ENCODE results near the gene MED27. TPM values are rescaled to one million over a fixed set of nuclear protein-coding genes. Genes with fewer than 3 reads are reported as not detected.

Gene MED27
- total and polyA plus RNA-seq, 2 of the 4 experiments (the other 2 are of a cell fraction), result 50.2 to 63.4 TPM

DNA sequence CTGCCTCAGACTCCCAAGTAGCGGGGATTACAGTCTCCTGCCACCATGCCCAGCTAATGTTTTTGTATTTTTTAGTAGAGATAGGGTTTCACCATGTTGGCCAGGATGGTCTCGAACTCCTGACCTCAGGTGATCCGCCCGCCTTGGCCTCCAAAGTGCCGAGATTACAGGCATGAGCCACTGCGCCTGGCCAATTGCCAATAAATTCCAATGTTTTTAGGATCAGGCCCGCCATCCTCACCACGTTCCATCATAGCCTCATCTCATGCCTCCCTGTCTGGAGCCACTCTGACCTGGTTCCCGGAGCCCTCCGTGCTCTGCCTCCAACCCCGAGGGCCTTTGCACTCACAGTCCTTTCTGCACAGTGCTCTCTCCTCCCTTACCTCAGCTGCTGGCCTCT, 268.3 kb downstream of the MED27 start:
- no peak overlapping the region for H2AK9ac ChIP-seq (replicated peaks; ENCODE audit: low read depth, low read length, poor library complexity)
- dilution Hi-C loops (cut with HindIII; ENCODE audit: low sequenced_read_pairs, unreplicated experiment) (no loop called here), in situ Hi-C loops (cut with MboI; ENCODE audit: low sequenced_read_pairs) (no loop called here), intact Hi-C loops (cut with micrococcal nuclease) (no loop called here)
- H3K14ac ChIP-seq (replicated peaks; ENCODE audit: low read depth, low read length), result no peak overlapping the region
- H3K9me1 ChIP-seq (ENCODE audit: insufficient read depth, low read length), result no peaks in the 10 kb centered on the region
- no peak for ATAC-seq (ENCODE audit: low read depth)
- no peak overlapping the region for H2BK5ac ChIP-seq (ENCODE audit: low read depth, low read length, poor library complexity, severe bottlenecking)
- no peak overlapping the region for H3K23ac ChIP-seq (ENCODE audit: low read depth, low read length)
- H3K56ac ChIP-seq (ENCODE audit: extremely low read depth, insufficient read depth, low read length), result no peak overlapping the region
- H3K9ac ChIP-seq (ENCODE audit: low read depth, low read length), result no peak overlapping the region
- no peak overlapping the region for H4K91ac ChIP-seq (ENCODE audit: insufficient read depth, low read depth, low read length)
- no peak overlapping the region for H4K5ac ChIP-seq (ENCODE audit: low read depth, low read length)
- no peak overlapping the region for H2BK15ac ChIP-seq (ENCODE audit: low read depth, low read length)
- H4K20me1 ChIP-seq (ENCODE audit: insufficient read depth, low read length), result no peaks in the 10 kb centered on the region
- H3K27me3 ChIP-seq (ENCODE audit: control insufficient read depth, insufficient read depth, low read length), result peaks cover 73% of the 10 kb centered on the region
- no peak overlapping the region for H2BK120ac ChIP-seq (ENCODE audit: low read depth, low read length)
- no peaks in the 10 kb centered on the region; the same call in 1 of the 2 replicates for H3K4me1 ChIP-seq (ENCODE audit: control insufficient read depth, insufficient read depth, low read length)
- H4K8ac ChIP-seq (ENCODE audit: low read depth in 2 of 2, low read length in 2 of 2), result no peak overlapping the region
- whole genome bisulfite sequencing, 2 experiments (ENCODE audit: extremely low coverage in 2 of 2, insufficient read length in 1 of 2), result 71% methylated on average over 7 of the region's 11 CpGs; no CpG with 5 or more reads in 1 of the 2 experiments
- no peak for TF ChIP-seq POLR2A (IDR thresholded peaks at IDR 0.05; ENCODE audit: low read depth, low read length)
- TF ChIP-seq SMC3 (IDR thresholded peaks at IDR 0.05; ENCODE audit: low read depth, low read length), result no peak
- no peak for TF ChIP-seq MAFK (IDR thresholded peaks at IDR 0.05; ENCODE audit: low read depth, low read length)
- no peak for TF ChIP-seq CHD1 (IDR thresholded peaks at IDR 0.05; ENCODE audit: low read depth, low read length)
- no peak for TF ChIP-seq MXI1 (IDR thresholded peaks at IDR 0.05; ENCODE audit: borderline replicate concordance, low read depth, low read length)
- TF ChIP-seq NFE2L2 (IDR thresholded peaks at IDR 0.05; ENCODE audit: low read depth, low read length), result no peak
- TF ChIP-seq, protein P1, sequence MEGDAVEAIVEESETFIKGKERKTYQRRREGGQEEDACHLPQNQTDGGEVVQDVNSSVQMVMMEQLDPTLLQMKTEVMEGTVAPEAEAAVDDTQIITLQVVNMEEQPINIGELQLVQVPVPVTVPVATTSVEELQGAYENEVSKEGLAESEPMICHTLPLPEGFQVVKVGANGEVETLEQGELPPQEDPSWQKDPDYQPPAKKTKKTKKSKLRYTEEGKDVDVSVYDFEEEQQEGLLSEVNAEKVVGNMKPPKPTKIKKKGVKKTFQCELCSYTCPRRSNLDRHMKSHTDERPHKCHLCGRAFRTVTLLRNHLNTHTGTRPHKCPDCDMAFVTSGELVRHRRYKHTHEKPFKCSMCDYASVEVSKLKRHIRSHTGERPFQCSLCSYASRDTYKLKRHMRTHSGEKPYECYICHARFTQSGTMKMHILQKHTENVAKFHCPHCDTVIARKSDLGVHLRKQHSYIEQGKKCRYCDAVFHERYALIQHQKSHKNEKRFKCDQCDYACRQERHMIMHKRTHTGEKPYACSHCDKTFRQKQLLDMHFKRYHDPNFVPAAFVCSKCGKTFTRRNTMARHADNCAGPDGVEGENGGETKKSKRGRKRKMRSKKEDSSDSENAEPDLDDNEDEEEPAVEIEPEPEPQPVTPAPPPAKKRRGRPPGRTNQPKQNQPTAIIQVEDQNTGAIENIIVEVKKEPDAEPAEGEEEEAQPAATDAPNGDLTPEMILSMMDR (conservative IDR thresholded peaks at IDR 0.05; ENCODE audit: low read depth, low read length), result no peak
- no peak for TF ChIP-seq MAZ (IDR thresholded peaks at IDR 0.05; ENCODE audit: borderline replicate concordance, low read depth, low read length)
- TF ChIP-seq FOS (IDR thresholded peaks at IDR 0.05; ENCODE audit: low read depth, low read length), result no peak
- no peak overlapping the region for H2AFZ ChIP-seq (replicated peaks; ENCODE audit: low read length, poor library complexity)
- no peak overlapping the region for H3K18ac ChIP-seq (ENCODE audit: low read depth, low read length)
- no peak overlapping the region for H2BK20ac ChIP-seq (ENCODE audit: low read depth, low read length)
- no peak overlapping the region for H2AK5ac ChIP-seq (ENCODE audit: low read depth, low read length)
- no TSS peak for BruUV-seq (replicated peaks)
- H3K4me2 ChIP-seq (ENCODE audit: low read depth, low read length), result no peak overlapping the region
- no peaks in the 10 kb centered on the region for H3K36me3 ChIP-seq (ENCODE audit: control insufficient read depth, insufficient read depth, low read length)
- H3K79me1 ChIP-seq (ENCODE audit: low read depth in 1 of 2, low read length in 2 of 2), result no peaks in the 10 kb centered on the region
- CTCF ChIA-PET, result no interaction called here
- POLR2A ChIA-PET (ENCODE audit: unreplicated experiment), result no interaction called here
- H3K4me3 ChIP-seq (ENCODE audit: insufficient read depth, low read depth, low read length), result no peak overlapping the region
- H3K9me3 ChIP-seq (ENCODE audit: control insufficient read depth, insufficient read depth, low read length), result peaks cover 3% of the 10 kb centered on the region; the same call in 1 of the 2 replicates
- no peak for DNase-seq
- no peak overlapping the region for H3K4ac ChIP-seq (ENCODE audit: low read depth, low read length)
- H3K27ac ChIP-seq (ENCODE audit: insufficient read depth, low read length), result no peak overlapping the region
